Measurements from ENCODE around the gene CITED4.

- TF ChIP-seq POLR2AphosphoS5 (IDR thresholded peaks at IDR 0.05; ENCODE audit: low read depth, low read length) (no peak), TAF1 (IDR thresholded peaks at IDR 0.05; ENCODE audit: borderline replicate concordance, insufficient read depth, low read length) (no peak)
Observed at GRCh38 chr1:40831001-40831732, 31.0 kb downstream of the CITED4 start.
